Psoas muscle (tissue), 8 donors: ENCODE results near the gene SHANK1. TPM values are rescaled to one million over a fixed set of nuclear protein-coding genes. Genes with fewer than 3 reads are reported as not detected.

Source experiments
- ATAC-seq, 4 donors: fragments of 200-7000 bp; cut with Tn5 transposase; one replicate each; pipeline ENCODE4 v1.9.1; 2020; ENCODE audit warnings: moderate library complexity in 3 of 4, mild to moderate bottlenecking in 2 of 4
- DNase-seq, 2 donors: peaks; one replicate each; pipeline ENCODE4 v3.0.0-alpha.2; 2020
- H3K27ac ChIP-seq: fragments of 200-600 bp; one replicate; pipeline ENCODE4 v1.8.0; 2022
- H3K27me3 ChIP-seq, 3 donors: fragments of 200-600 bp in 1 of 3; one replicate each; pipeline versions ENCODE4 v1.6.1 to v1.8.0; 2013 to 2022; ENCODE audit warnings: low read length in 2 of 3, mild to moderate bottlenecking in 2 of 3, moderate library complexity in 1 of 3; ENCODE audit not compliant: insufficient read depth in 3 of 3
- H3K36me3 ChIP-seq, 2 donors: fragments of 200-600 bp in 1 of 2; one replicate each; pipeline versions ENCODE4 v1.6.1 to v1.8.0; 2013 to 2022; ENCODE audit warnings: low read depth in 1 of 2, mild to moderate bottlenecking in 1 of 2, moderate library complexity in 1 of 2; ENCODE audit not compliant: insufficient read depth in 1 of 2
- H3K4me1 ChIP-seq: fragments of 200-600 bp; one replicate; pipeline ENCODE4 v1.8.0; 2022
- H3K4me3 ChIP-seq: fragments of 200-600 bp; one replicate; pipeline ENCODE4 v1.8.0; 2022; ENCODE audit warnings: mild to moderate bottlenecking
- H3K9me3 ChIP-seq: fragments of 200-600 bp; one replicate; pipeline ENCODE4 v1.8.0; 2022
- CTCF ChIP-seq: fragments of 200-600 bp; IDR thresholded peaks from one replicate; pipeline ENCODE4 v1.8.0; 2022; ENCODE audit warnings: antibody characterized with exemption
- WGBS, 3 donors: extraction: QIAGEN DNeasy Blood & Tissue Kit; methylation state at CpG; one replicate each; pipeline versions ENCODE4 v1.1.6 to v1.1.7; 2013; 5-methylcytosine and 5-hydroxymethylcytosine counted together
- intact Hi-C, 2 donors: fragments of 100-400 bp; cut with DNase I; formaldehyde crosslinking; loops; one replicate each; pipeline versions ENCODE4 v1.11.0 to v1.14.2; 2022
- polyA plus RNA-seq, 3 donors: library from polyadenylated mRNA; stranded (reverse); fragments of 200-250 nt; gene quantifications; one replicate each; pipeline ENCODE4 v1.2.3, GENCODE V29; 2013
- total RNA-seq, 4 donors: library from RNA; stranded (reverse); fragmentation: NEBNext Ultra II Directional in 2 of 4; extraction: Animal tissue kit (Norgen Biotek cat#: 25700) in 2 of 4; gene quantifications; one replicate each; pipeline versions ENCODE4 v1.2.1 to v1.2.4, GENCODE V29; 2021 to 2023
- donor health status: healthy with polysubstance abuse.
- donor health status: DM: no; HTN: no; CAD: no; lungs with moderate emphysema.
- donor health status: Bipolar disorder and iron deficiency.
- donor health status: healthy.
- donor health status: DM: yes; HTN: yes; CAD: no.
- donor health status: DM: no; HTN: no; CAD: no.
- donor health status: DM: no; HTN: no; CAD: no.
- donor health status: DM: yes; HTN: yes; CAD: no.

SHANK1 gene
- total and polyA plus RNA-seq, 7 donors: 0.14 to 1.3 (median 0.39) TPM; not detected in 2

- 63 to 70% (median 70%) methylated on average over 19 to 20 of the region's 20 CpGs for WGBS, 3 donors
- no peaks in the 10 kb centered on the region for H3K4me1 ChIP-seq
- H3K27me3 ChIP-seq: peaks cover 0 to 13% (median 12%) of the 10 kb centered on the region in 3 donors
- H3K9me3 ChIP-seq: no peaks in the 10 kb centered on the region
- no peaks in the 10 kb centered on the region for H3K36me3 ChIP-seq
- no peak overlapping the region for H3K4me3 ChIP-seq
- ATAC-seq (no peak), DNase-seq (no peak)
- no peak for TF ChIP-seq CTCF
- H3K27ac ChIP-seq: no peak overlapping the region
- intact Hi-C loops: no loop called here
Measured at GRCh38 chr19:50632151-50632835, 87.3 kb downstream of the SHANK1 start.

- DNase-seq (no peak), ATAC-seq (no peak)
- Histone ChIP-seq H3K36me3 (no peaks in the 10 kb centered on the region), H3K9me3 (no peaks in the 10 kb centered on the region), H3K4me1 (no peaks in the 10 kb centered on the region), H3K27me3 (peaks cover 0 to 4% (median 0%) of the 10 kb centered on the region in 3 donors), H3K27ac (no peak overlapping the region), H3K4me3 (no peak overlapping the region)
- no peak for TF ChIP-seq CTCF
- intact Hi-C loops: loop anchor here in 1 of 2 donors (10.0 kb wide), 1 partner anchor 545 kb away; no protein-coding TSS in a partner anchor
- 70 to 75% (median 75%) methylated on average over 14 of the region's 14 CpGs for WGBS, 3 donors
Measured at GRCh38 chr19:50629801-50630200, 89.8 kb downstream of the SHANK1 start.

DNA sequence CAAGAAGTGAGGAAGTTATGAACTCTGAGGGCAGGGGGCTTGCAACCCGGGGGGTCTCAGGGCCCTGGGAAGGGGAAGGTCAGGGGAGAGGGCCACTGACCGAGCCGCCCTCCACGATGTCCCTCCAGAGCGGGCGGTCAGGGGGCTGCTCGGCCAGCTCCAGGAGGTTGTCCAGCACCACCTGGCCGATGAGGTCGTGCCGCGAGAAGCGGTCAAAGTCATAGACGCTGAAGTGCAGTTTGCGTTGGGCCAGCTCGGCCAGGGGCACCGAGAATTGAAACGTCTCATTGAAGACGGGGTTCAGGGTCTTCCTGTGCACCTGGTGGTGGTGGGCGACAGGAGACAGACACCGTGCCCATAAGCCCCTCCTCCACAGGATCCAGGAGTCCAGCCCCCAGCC lies 90.4 kb downstream of the SHANK1 start:
- Histone ChIP-seq H3K36me3 (no peaks in the 10 kb centered on the region), H3K27ac (no peak overlapping the region), H3K4me1 (no peaks in the 10 kb centered on the region), H3K9me3 (no peaks in the 10 kb centered on the region), H3K4me3 (no peak overlapping the region), H3K27me3 (peaks cover 0 to 4% (median 0%) of the 10 kb centered on the region in 3 donors)
- DNase-seq: no peak
- no peak for ATAC-seq
- intact Hi-C loops: loop anchor here in 1 of 2 donors (10.0 kb wide), 1 partner anchor 544 kb away; no protein-coding TSS in a partner anchor
- 67 to 76% (median 73%) methylated on average over 20 of the region's 20 CpGs for WGBS, 3 donors
- TF ChIP-seq CTCF: no peak

GRCh38 chr19:50628551-50628950 lies 91.1 kb downstream of the SHANK1 start:
- no peaks in the 10 kb centered on the region for H3K36me3 ChIP-seq
- WGBS, 3 donors: 84 to 91% (median 88%) methylated on average over 5 to 7 of the region's 7 CpGs
- no peak overlapping the region for H3K4me3 ChIP-seq
- no peak overlapping the region for H3K27ac ChIP-seq
- intact Hi-C loops: loop anchor here in 1 of 2 donors (10.0 kb wide), 1 partner anchor 544 kb away; no protein-coding TSS in a partner anchor
- ATAC-seq (no peak), DNase-seq (no peak)
- no peaks in the 10 kb centered on the region for H3K4me1 ChIP-seq
- H3K9me3 ChIP-seq: no peaks in the 10 kb centered on the region
- no peak for TF ChIP-seq CTCF
- H3K27me3 ChIP-seq: peaks cover 0 to 4% (median 0%) of the 10 kb centered on the region in 3 donors
